IMR-90 (cell line): Measurements from ENCODE around the gene TIE1.

Source experiments
- CEBPB ChIP-seq: IDR thresholded peaks from 2 replicates; pipeline ENCODE4 v1.6.1; 2012; ENCODE audit warnings: low read depth, low read length, improper control_type of control experiment
- CHD1 ChIP-seq: IDR thresholded peaks from 2 replicates; pipeline ENCODE4 v1.6.1; 2012; ENCODE audit warnings: low read depth, low read length, improper control_type of control experiment
- CTCF ChIP-seq: conservative IDR thresholded peaks from 2 replicates; pipeline ENCODE4 v1.5.1; 2012; ENCODE audit warnings: mild to moderate bottlenecking, low read depth, low read length, improper control_type of control experiment
- ELK1 ChIP-seq: fragments of 150-350 bp; IDR thresholded peaks from 2 replicates; pipeline ENCODE4 v1.6.1; 2016; ENCODE audit warnings: low read depth, mild to moderate bottlenecking, low read length, moderate library complexity, borderline replicate concordance
- FOS ChIP-seq: fragments of 150-350 bp; IDR thresholded peaks from 2 replicates; pipeline ENCODE4 v1.6.1; 2016; ENCODE audit warnings: low read depth, low read length
- MXI1 ChIP-seq: IDR thresholded peaks from 2 replicates; pipeline ENCODE4 v1.6.1; 2012; ENCODE audit warnings: low read depth, mild to moderate bottlenecking, low read length, moderate library complexity, borderline replicate concordance
- NFE2L2 ChIP-seq: fragments of 150-350 bp; IDR thresholded peaks from 2 replicates; pipeline ENCODE4 v1.6.1; 2016; ENCODE audit warnings: low read depth, mild to moderate bottlenecking, low read length
- POLR2A ChIP-seq: IDR thresholded peaks from 2 replicates; pipeline ENCODE4 v1.6.1; 2012; ENCODE audit warnings: mild to moderate bottlenecking, low read depth, low read length
- RAD21 ChIP-seq: IDR thresholded peaks from 2 replicates; pipeline ENCODE4 v1.6.1; 2012; ENCODE audit warnings: low read length, improper control_type of control experiment
- RCOR1 ChIP-seq: IDR thresholded peaks from 2 replicates; pipeline ENCODE4 v1.6.1; 2012; ENCODE audit warnings: mild to moderate bottlenecking, low read length, improper control_type of control experiment; ENCODE audit not compliant: insufficient replicate concordance
- SMC3 ChIP-seq: fragments of 150-350 bp; IDR thresholded peaks from 2 replicates; pipeline ENCODE4 v1.6.1; 2016; ENCODE audit warnings: low read depth, mild to moderate bottlenecking, antibody characterized with exemption, low read length, moderate library complexity
- TF ChIP-seq, protein P1 (sequence below): fragments of 150-350 bp; IDR thresholded peaks from 2 replicates; pipeline ENCODE4 v1.6.1; 2017; ENCODE audit warnings: mild to moderate bottlenecking, antibody characterized with exemption, low read length, low read depth

DNA sequence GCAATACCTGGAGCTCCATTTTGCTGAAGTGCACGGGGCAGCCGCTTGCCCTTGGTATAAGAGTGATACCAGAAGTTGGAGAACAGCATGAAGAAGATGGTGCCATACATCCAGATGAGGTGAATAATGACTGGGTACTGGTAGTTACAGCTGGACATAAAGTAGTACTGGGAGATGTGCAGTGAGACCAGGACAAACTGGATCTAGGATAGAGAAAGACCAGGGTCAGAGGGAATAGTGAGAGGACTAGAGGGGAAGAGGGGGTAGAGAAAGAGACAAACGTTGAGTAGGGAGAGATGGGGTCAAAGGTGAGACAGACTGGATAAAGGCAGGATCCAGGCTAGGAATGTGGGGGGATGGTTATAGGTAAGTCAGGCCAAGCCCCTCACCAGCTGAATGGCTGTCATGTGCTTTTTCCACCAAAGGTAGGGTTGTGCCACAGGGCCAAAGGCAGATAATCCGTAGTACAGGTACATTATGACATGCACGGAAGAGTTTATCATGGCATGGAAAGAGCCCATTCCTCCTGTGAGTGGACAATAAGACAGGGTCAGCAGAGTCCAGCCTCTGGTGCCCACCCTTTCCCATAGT, 63.2 kb downstream of the TIE1 start:
- no peak for TF ChIP-seq CTCF
- no peak for TF ChIP-seq POLR2A
- TF ChIP-seq RAD21: no peak
- TF ChIP-seq CHD1: no peak
- no peak for TF ChIP-seq SMC3
- no peak for TF ChIP-seq MXI1
- TF ChIP-seq, protein P1, sequence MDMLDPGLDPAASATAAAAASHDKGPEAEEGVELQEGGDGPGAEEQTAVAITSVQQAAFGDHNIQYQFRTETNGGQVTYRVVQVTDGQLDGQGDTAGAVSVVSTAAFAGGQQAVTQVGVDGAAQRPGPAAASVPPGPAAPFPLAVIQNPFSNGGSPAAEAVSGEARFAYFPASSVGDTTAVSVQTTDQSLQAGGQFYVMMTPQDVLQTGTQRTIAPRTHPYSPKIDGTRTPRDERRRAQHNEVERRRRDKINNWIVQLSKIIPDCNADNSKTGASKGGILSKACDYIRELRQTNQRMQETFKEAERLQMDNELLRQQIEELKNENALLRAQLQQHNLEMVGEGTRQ: no peak
- TF ChIP-seq FOS: no peak
- TF ChIP-seq NFE2L2: no peak
- TF ChIP-seq RCOR1: no peak
- TF ChIP-seq ELK1: no peak
- TF ChIP-seq CEBPB: no peak
